ENCODE measurements around the gene RPL7A. TPM values are rescaled to one million over a fixed set of nuclear protein-coding genes. Genes with fewer than 3 reads are reported as not detected.

The RPL7A gene
- total RNA-seq, 2 donors from 2014 or later: 889 to 895 TPM

- H3K36me3 ChIP-seq: peaks cover 29% of the 10 kb centered on the region
- no peak for DNase-seq (ENCODE audit: low spot score)
- no peaks in the 10 kb centered on the region for H3K9me3 ChIP-seq
- H3K27me3 ChIP-seq (replicated peaks; ENCODE audit: insufficient read depth): no peaks in the 10 kb centered on the region
- H3K4me3 ChIP-seq: no peak overlapping the region
- H3K27ac ChIP-seq: no peak overlapping the region
- H3K4me1 ChIP-seq (ENCODE audit: control insufficient read depth in 1 of 2, low read depth in 2 of 2): peaks cover 6 to 14% of the 10 kb centered on the region in 2 donors
- TF ChIP-seq CTCF (IDR thresholded peaks at IDR 0.05): no peak
- no peak for ATAC-seq (ENCODE audit: insufficient number of reproducible peaks, low FRiP score, low read depth)
Observed at GRCh38 chr9:133360400-133361393, 12.7 kb downstream of the RPL7A start.

DNA sequence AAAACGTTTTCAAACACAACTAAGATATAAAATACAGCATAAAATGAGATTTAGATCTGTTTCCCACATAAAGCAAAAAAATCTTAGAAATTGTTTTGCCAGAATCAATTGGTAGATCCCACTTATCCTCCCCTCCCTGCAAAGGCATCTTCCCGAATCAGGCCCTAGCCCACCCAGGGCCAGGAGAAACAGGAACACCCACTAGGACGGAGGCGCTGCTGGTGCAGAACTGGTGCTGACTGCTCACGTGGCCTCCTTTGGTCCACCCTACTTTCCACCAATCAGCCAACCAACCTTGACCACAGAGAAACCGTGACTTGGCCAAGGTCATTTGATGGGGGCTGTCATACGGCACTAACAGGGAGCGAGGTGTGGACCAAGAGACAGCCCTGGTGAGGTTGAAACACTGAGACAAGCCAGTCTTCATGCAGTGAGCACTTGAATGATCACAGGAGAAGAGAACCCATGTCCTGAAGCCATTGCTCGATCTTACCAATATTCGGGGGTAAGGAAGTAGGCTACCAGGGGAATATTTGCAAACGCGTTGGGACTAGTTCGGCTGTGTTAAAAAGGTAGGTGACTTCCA, 13.6 kb downstream of the RPL7A start:
- DNase-seq (ENCODE audit: low spot score) (no peak), ATAC-seq (ENCODE audit: insufficient number of reproducible peaks, low FRiP score, low read depth) (no peak)
- no peak overlapping the region for H3K27ac ChIP-seq
- no peaks in the 10 kb centered on the region for H3K9me3 ChIP-seq
- peaks cover 38% of the 10 kb centered on the region for H3K36me3 ChIP-seq
- no peaks in the 10 kb centered on the region for H3K27me3 ChIP-seq (replicated peaks; ENCODE audit: insufficient read depth)
- no peak for TF ChIP-seq CTCF (IDR thresholded peaks at IDR 0.05)
- peaks cover 4 to 12% of the 10 kb centered on the region in 2 donors for H3K4me1 ChIP-seq (ENCODE audit: control insufficient read depth in 1 of 2, low read depth in 2 of 2)
- no peak overlapping the region for H3K4me3 ChIP-seq

DNA sequence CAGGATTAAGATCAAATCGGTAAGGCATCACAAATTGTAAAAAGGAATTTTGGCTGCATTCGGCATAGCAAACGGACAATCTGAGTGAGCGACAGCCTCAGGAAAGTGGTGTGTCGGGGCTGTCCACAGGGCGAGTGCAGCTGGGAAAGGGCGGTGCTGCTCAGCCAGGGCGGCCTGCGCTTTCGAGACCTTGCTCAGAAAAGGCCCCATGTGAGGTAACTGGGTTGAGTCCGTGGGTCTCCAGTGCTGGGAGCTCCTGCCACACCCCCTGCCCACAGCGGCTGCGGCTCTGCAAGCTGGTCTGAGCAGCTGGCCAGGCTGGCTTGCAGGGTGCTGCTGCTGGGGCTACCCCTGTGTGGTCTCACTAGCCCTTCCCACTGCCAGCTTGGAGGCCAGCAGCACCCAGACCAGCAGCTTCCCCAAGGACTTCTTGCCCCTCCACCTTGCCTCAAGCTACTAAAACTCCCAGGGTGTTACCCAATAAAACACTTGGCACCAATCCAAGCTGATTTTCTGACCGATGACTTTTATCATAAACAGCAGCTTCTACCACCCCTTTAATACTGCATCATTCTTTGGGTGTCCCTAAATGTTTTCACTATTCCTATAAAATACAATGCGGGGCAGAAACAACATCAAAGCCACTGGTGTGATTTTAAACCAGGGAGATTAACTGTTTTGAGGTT, 14.5 kb downstream of the RPL7A start:
- no peaks in the 10 kb centered on the region for H3K9me3 ChIP-seq
- DNase-seq (ENCODE audit: low spot score) (no peak), ATAC-seq (ENCODE audit: insufficient number of reproducible peaks, low FRiP score, low read depth) (no peak)
- H3K27me3 ChIP-seq (replicated peaks; ENCODE audit: insufficient read depth): no peaks in the 10 kb centered on the region
- H3K27ac ChIP-seq: no peak overlapping the region
- peaks cover 43% of the 10 kb centered on the region for H3K36me3 ChIP-seq
- H3K4me1 ChIP-seq (ENCODE audit: control insufficient read depth in 1 of 2, low read depth in 2 of 2): peaks cover 0 to 4% of the 10 kb centered on the region in 2 donors
- H3K4me3 ChIP-seq: no peak overlapping the region
- TF ChIP-seq CTCF (IDR thresholded peaks at IDR 0.05): no peak

DNA sequence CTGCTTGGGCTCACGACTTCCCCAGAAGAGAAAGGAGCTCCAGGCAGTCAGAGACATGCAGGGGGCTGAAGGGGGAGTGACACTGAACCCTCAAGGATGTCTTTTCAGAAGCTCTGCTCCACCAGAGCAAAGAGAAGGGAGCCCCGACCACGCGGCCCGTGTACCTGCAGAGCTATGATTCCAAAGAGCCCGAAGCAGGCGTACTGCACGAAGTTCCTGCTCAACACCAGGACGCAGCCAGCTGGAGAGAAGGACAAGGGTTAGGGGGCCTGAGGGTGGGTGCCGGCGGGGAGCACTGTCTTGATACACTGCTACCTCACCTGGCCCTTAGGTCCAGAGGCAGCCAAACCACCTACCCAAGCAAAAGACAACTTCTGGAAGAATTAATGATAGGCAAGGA, 18.4 kb downstream of the RPL7A start:
- Histone ChIP-seq H3K36me3 (peaks cover 43% of the 10 kb centered on the region), H3K4me1 (ENCODE audit: control insufficient read depth in 1 of 2, low read depth in 2 of 2) (peaks cover 1 to 38% of the 10 kb centered on the region in 2 donors), H3K27me3 (replicated peaks; ENCODE audit: insufficient read depth) (no peaks in the 10 kb centered on the region), H3K4me3 (no peak overlapping the region), H3K9me3 (no peaks in the 10 kb centered on the region), H3K27ac (no peak overlapping the region)
- DNase-seq (ENCODE audit: low spot score) (no peak), ATAC-seq (ENCODE audit: insufficient number of reproducible peaks, low FRiP score, low read depth) (no peak)
- TF ChIP-seq CTCF (IDR thresholded peaks at IDR 0.05): no peak

DNA sequence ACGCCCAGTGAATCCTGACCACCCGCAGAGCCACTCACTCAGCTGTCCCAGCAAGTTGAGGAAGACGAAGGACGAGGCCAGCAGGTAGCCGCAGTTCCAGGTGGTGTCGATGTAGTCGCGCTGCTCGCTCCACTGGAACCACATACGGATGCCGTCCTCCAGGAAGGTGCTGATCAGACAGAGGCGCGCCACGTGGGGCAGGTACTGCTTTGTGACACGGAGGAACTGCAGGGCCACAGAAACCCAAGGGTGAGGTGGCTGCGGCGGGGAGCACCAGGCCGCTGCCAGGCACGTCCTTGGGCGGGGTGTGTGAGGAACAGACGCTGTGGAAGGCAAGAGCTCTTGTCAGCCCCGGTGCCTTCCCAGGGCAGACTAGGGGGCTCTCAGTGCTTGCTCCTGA, 19.2 kb downstream of the RPL7A start:
- ATAC-seq (ENCODE audit: insufficient number of reproducible peaks, low FRiP score, low read depth) (no peak), DNase-seq (ENCODE audit: low spot score) (no peak)
- Histone ChIP-seq H3K27me3 (replicated peaks; ENCODE audit: insufficient read depth) (no peaks in the 10 kb centered on the region), H3K4me1 (ENCODE audit: control insufficient read depth in 1 of 2, low read depth in 2 of 2) (peaks cover 9 to 46% of the 10 kb centered on the region in 2 donors), H3K4me3 (no peak overlapping the region), H3K9me3 (no peaks in the 10 kb centered on the region), H3K36me3 (peaks cover 43% of the 10 kb centered on the region), H3K27ac (no peak overlapping the region)
- TF ChIP-seq CTCF (IDR thresholded peaks at IDR 0.05): no peak

Data from thoracic aorta (tissue), 2 donors.